ENCODE data around the gene OR2L13. TPM values are rescaled to one million over a fixed set of nuclear protein-coding genes. Genes with fewer than 3 reads are reported as not detected.

The OR2L13 gene
- polyA plus RNA-seq, 4 donors = 0.03 to 0.08 TPM; not detected in 2

Other genes starting within 250 kb of the OR2L13 start
- 1 to 10 TPM; 1.3 to 2.3 (median 1.4) TPM for gene TRIM58, start 238.0 kb upstream of the OR2L13 start, polyA plus RNA-seq (ENCODE audit: insufficient read length in 4 of 4)
- under 1 TPM in 3 of 4 donors, not detected in 1; 0.33 to 0.38 (median 0.36) TPM for gene OR2W3, start 199.6 kb upstream of the OR2L13 start, polyA plus RNA-seq (ENCODE audit: insufficient read length in 4 of 4)
- not detected for gene OR2T8, start 174.9 kb upstream of the OR2L13 start, polyA plus RNA-seq (ENCODE audit: insufficient read length in 4 of 4)
- not detected for gene OR2AJ1, start 170.3 kb upstream of the OR2L13 start, polyA plus RNA-seq (ENCODE audit: insufficient read length in 4 of 4)
- gene OR2L8, start 146.3 kb upstream of the OR2L13 start, polyA plus RNA-seq (ENCODE audit: insufficient read length in 4 of 4) = not detected
- not detected for gene OR2AK2, start 130.0 kb upstream of the OR2L13 start, polyA plus RNA-seq (ENCODE audit: insufficient read length in 4 of 4)
- not detected for gene OR2L5, start 81.5 kb upstream of the OR2L13 start, polyA plus RNA-seq (ENCODE audit: insufficient read length in 4 of 4)
- under 1 TPM in 3 of 4 donors, not detected in 1; 0.04 to 0.14 (median 0.08) TPM for gene OR2L2, start 65.1 kb upstream of the OR2L13 start, polyA plus RNA-seq (ENCODE audit: insufficient read length in 4 of 4)
- not detected for gene OR2L3, start 48.3 kb upstream of the OR2L13 start, polyA plus RNA-seq (ENCODE audit: insufficient read length in 4 of 4)
- gene OR2M5, start 50.0 kb downstream of the OR2L13 start, polyA plus RNA-seq (ENCODE audit: insufficient read length in 4 of 4) = not detected
- gene OR2M2, start 79.6 kb downstream of the OR2L13 start, polyA plus RNA-seq (ENCODE audit: insufficient read length in 4 of 4) = not detected
- gene OR2M3, start 102.1 kb downstream of the OR2L13 start, polyA plus RNA-seq (ENCODE audit: insufficient read length in 4 of 4) = under 1 TPM; 0.01 to 0.04 (median 0.03) TPM
- gene OR2M4, start 136.2 kb downstream of the OR2L13 start, polyA plus RNA-seq (ENCODE audit: insufficient read length in 4 of 4) = under 1 TPM in 3 of 4 donors, not detected in 1; 0.03 to 0.04 (median 0.04) TPM
- not detected for gene OR2T33, start 182.8 kb downstream of the OR2L13 start, polyA plus RNA-seq (ENCODE audit: insufficient read length in 4 of 4)
- under 1 TPM in 2 of 4 donors, not detected in 2; 0.01 to 0.04 TPM for gene OR2T12, start 208.2 kb downstream of the OR2L13 start, polyA plus RNA-seq (ENCODE audit: insufficient read length in 4 of 4)
- gene OR2M7, start 229.4 kb downstream of the OR2L13 start, polyA plus RNA-seq (ENCODE audit: insufficient read length in 4 of 4) = not detected